SK-N-SH (cell line): Measurements from ENCODE around the gene MTIF2. TPM values are rescaled to one million over a fixed set of nuclear protein-coding genes. Genes with fewer than 3 reads are reported as not detected.

ENCODE experiments used
- CTCF ChIA-PET: fragments of 300-600, 350-600 bp; formaldehyde crosslinking; extraction: SDS; loops from one replicate; lab custom pipeline; 2021; lab: Yijun Ruan, JAX
- POLR2A ChIA-PET: fragments of 350-600 bp; sonication (Branson Sonifier 250); formaldehyde crosslinking; extraction: SDS; loops from one replicate; lab custom pipeline; 2020; ENCODE audit warnings: antibody characterized with exemption, inconsistent platforms; lab: Yijun Ruan, JAX
- DNase-seq: peaks from one replicate; pipeline ENCODE4 v3.0.0; 2012
- H2AFZ ChIP-seq: fragments of 200-600 bp; sonication (generic); 2 replicates; pipeline ENCODE4 v1.8.1; 2016; ENCODE audit warnings: antibody characterized with exemption, mild to moderate bottlenecking, low read depth
- H3F3A ChIP-seq: fragments of 200-600 bp; sonication (generic); replicated peaks from 2 replicates; pipeline ENCODE3; 2016; ENCODE audit warnings: antibody characterized with exemption, mild to moderate bottlenecking; ENCODE audit not compliant: insufficient read depth
- H3K27ac ChIP-seq, 2 experiments: fragments of 200-500 bp in 1 of 2; fragments of 200-600 bp in 1 of 2; sonication (Bioruptor generic) in 1 of 2; sonication (generic), shearing (Covaris generic) in 1 of 2; 2 replicates each; pipeline versions ENCODE4 v1.5.1 to v1.6.1; 2014 to 2016; ENCODE audit warnings: low read depth in 2 of 2, inconsistent platforms in 1 of 2, low read length in 1 of 2, mild to moderate bottlenecking in 1 of 2, mixed read lengths in 1 of 2
- H3K27me3 ChIP-seq: fragments of 200-600 bp; sonication (generic), shearing (Covaris generic); 2 replicates; pipeline ENCODE4 v1.6.1; 2016; ENCODE audit warnings: mixed run types; ENCODE audit not compliant: insufficient read depth
- H3K36me3 ChIP-seq, 2 experiments: fragments of 200-500 bp in 1 of 2; fragments of 200-600 bp in 1 of 2; sonication (Bioruptor generic) in 1 of 2; sonication (generic) in 1 of 2; replicated peaks in 1 of 2; 2 replicates each; pipeline versions ENCODE3 to v1.5.1; 2014 to 2016; ENCODE audit warnings: low read length in 1 of 2, mild to moderate bottlenecking in 1 of 2; ENCODE audit not compliant: insufficient read depth in 2 of 2, control insufficient read depth in 1 of 2
- H3K4me1 ChIP-seq, 2 experiments: fragments of 200-500 bp in 1 of 2; fragments of 200-600 bp in 1 of 2; sonication (Bioruptor generic) in 1 of 2; sonication (generic), shearing (Covaris generic) in 1 of 2; 2 replicates each; pipeline versions ENCODE4 v1.5.1 to v1.6.1; 2014 to 2016; ENCODE audit warnings: low read depth in 1 of 2, low read length in 1 of 2, mixed run types in 1 of 2; ENCODE audit not compliant: insufficient read depth in 2 of 2, control insufficient read depth in 1 of 2
- H3K4me2 ChIP-seq: fragments of 200-600 bp; sonication (generic), shearing (Covaris generic); 2 replicates; pipeline ENCODE4 v1.6.1; 2017; ENCODE audit warnings: mixed run types
- H3K4me3 ChIP-seq, 2 experiments: fragments of 200-500 bp in 1 of 2; fragments of 200-600 bp in 1 of 2; sonication (Bioruptor generic) in 1 of 2; sonication (generic), shearing (Covaris generic) in 1 of 2; 2 replicates each; pipeline versions ENCODE4 v1.5.1 to v1.8.1; 2014 to 2016; ENCODE audit warnings: low read depth in 2 of 2, inconsistent platforms in 1 of 2, low read length in 1 of 2, mild to moderate bottlenecking in 1 of 2, mixed read lengths in 1 of 2, moderate library complexity in 1 of 2
- H3K79me2 ChIP-seq: fragments of 200-600 bp; sonication (generic); 2 replicates; pipeline ENCODE4 v1.8.1; 2017; ENCODE audit warnings: mild to moderate bottlenecking; ENCODE audit not compliant: insufficient read depth
- H3K9ac ChIP-seq: fragments of 200-600 bp; sonication (generic); 2 replicates; pipeline ENCODE4 v1.6.1; 2017; ENCODE audit warnings: mixed run types
- H3K9me2 ChIP-seq: fragments of 200-600 bp; sonication (generic); 2 replicates; pipeline ENCODE4 v1.6.1; 2017; ENCODE audit warnings: mixed run types
- H3K9me3 ChIP-seq: fragments of 200-600 bp; sonication (generic); 2 replicates; pipeline ENCODE4 v1.6.1; 2017; ENCODE audit warnings: mixed run types, mild to moderate bottlenecking, moderate library complexity
- H4K20me1 ChIP-seq: fragments of 200-600 bp; sonication (generic); 2 replicates; pipeline ENCODE4 v1.6.1; 2017; ENCODE audit warnings: mild to moderate bottlenecking, mixed run types; ENCODE audit not compliant: insufficient read depth
- CHD2 ChIP-seq: fragments of 150-350 bp; IDR thresholded peaks from 2 replicates; pipeline ENCODE4 v1.6.1; 2018; ENCODE audit warnings: low read length; ENCODE audit not compliant: partially characterized antibody
- ELF1 ChIP-seq: IDR thresholded peaks from 2 replicates; pipeline ENCODE4 v1.4.0; 2012
- EP300 ChIP-seq, 2 experiments: IDR thresholded peaks; 2 replicates each; pipeline versions ENCODE4 v1.4.0 to v1.6.1; 2012; ENCODE audit warnings: borderline replicate concordance in 1 of 2, low read depth in 1 of 2, low read length in 1 of 2
- FOXM1 ChIP-seq: IDR thresholded peaks from 2 replicates; pipeline ENCODE4 v1.4.0; 2012; ENCODE audit warnings: low read depth, mild to moderate bottlenecking
- GABPA ChIP-seq: IDR thresholded peaks from 2 replicates; pipeline ENCODE4 v1.4.0; 2012; ENCODE audit warnings: low read depth, mild to moderate bottlenecking
- GATA2 ChIP-seq: sonication (generic); formaldehyde crosslinking; IDR thresholded peaks from 2 replicates; pipeline ENCODE4 v1.5.0; 2020; ENCODE audit warnings: mild to moderate bottlenecking, missing genetic modification reagents
- NFIC ChIP-seq: IDR thresholded peaks from 2 replicates; pipeline ENCODE4 v1.4.0; 2012; ENCODE audit warnings: borderline replicate concordance
- NRF1 ChIP-seq: IDR thresholded peaks from 2 replicates; pipeline ENCODE4 v1.6.1; 2012; ENCODE audit warnings: low read depth, mild to moderate bottlenecking, low read length
- RAD21 ChIP-seq: IDR thresholded peaks from 2 replicates; pipeline ENCODE4 v1.6.1; 2012; ENCODE audit warnings: mild to moderate bottlenecking, low read length
- RFX5 ChIP-seq: IDR thresholded peaks from 2 replicates; pipeline ENCODE4 v1.6.1; 2012; ENCODE audit warnings: mild to moderate bottlenecking, improper control_type of control experiment, low read length
- RXRA ChIP-seq: IDR thresholded peaks from 2 replicates; pipeline ENCODE4 v1.4.0; 2012; ENCODE audit warnings: low read depth, mild to moderate bottlenecking, borderline replicate concordance
- SMC3 ChIP-seq: IDR thresholded peaks from 2 replicates; pipeline ENCODE4 v1.6.1; 2012; ENCODE audit warnings: low read depth, low read length, improper control_type of control experiment
- TAF1 ChIP-seq: IDR thresholded peaks from 2 replicates; pipeline ENCODE4 v1.6.1; 2012; ENCODE audit warnings: low read depth, mild to moderate bottlenecking, low read length, moderate library complexity, borderline replicate concordance
- TCF12 ChIP-seq: IDR thresholded peaks from 2 replicates; pipeline ENCODE4 v1.4.0; 2012
- TEAD4 ChIP-seq: IDR thresholded peaks from 2 replicates; pipeline ENCODE4 v1.4.0; 2012; ENCODE audit warnings: mild to moderate bottlenecking, borderline replicate concordance; ENCODE audit not compliant: insufficient read depth
- YY1 ChIP-seq: IDR thresholded peaks from 2 replicates; pipeline ENCODE4 v1.4.0; 2012; ENCODE audit warnings: low read depth, mild to moderate bottlenecking
- WGBS: methylation state at CpG from one replicate; pipeline ENCODE4 v1.1.6; 2017; ENCODE audit warnings: low lambda C conversion rate; 5-methylcytosine and 5-hydroxymethylcytosine counted together
- polyA plus RNA-seq, 3 experiments: library from polyadenylated mRNA; depleted of rRNA; stranded (reverse); fragments of >200 nt; gene quantifications; 2 replicates each; pipeline ENCODE4 v1.2.3, GENCODE V29; 2012
- TF ChIP-seq, protein P1 (sequence below): IDR thresholded peaks from 2 replicates; pipeline ENCODE4 v1.4.0; 2012; ENCODE audit warnings: low read depth
- TF ChIP-seq, protein P2 (sequence below): IDR thresholded peaks from 2 replicates; pipeline ENCODE4 v1.4.0; 2012; ENCODE audit warnings: low read depth, borderline replicate concordance

The MTIF2 gene
- polyA plus RNA-seq, 1 of the 3 experiments (the other 2 are of a cell fraction): 12.9 TPM

DNA sequence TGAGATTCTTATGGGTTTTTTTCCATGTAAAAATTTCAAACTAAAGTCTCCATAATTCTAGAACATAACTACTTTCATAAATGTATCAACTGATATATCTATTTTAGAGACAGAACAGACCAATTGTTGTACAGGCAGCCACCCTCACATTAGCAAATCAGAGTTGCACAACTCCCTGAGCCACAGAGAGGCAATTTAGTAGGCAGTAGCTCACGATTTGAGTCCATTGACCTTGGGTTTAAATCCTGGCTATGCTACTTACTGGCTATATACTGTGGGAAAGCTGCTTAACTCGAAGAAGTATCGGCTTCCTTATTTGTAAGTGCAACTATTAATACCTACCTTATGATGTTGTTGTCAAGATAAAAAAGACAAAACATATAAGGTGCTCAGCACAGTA lies 16.2 kb downstream of the MTIF2 start:
- CTCF ChIA-PET: no interaction called here
- 93% methylated on average over 3 of the region's 3 CpGs for WGBS

GRCh38 chr2:55247025-55247424 lies 22.0 kb downstream of the MTIF2 start:
- H3K36me3 ChIP-seq: peaks cover 41 to 46% of the 10 kb centered on the region in 2 experiments
- TF ChIP-seq NFIC (no peak), TEAD4 (no peak), ELF1 (no peak), RFX5 (no peak)
- TF ChIP-seq, protein P1, sequence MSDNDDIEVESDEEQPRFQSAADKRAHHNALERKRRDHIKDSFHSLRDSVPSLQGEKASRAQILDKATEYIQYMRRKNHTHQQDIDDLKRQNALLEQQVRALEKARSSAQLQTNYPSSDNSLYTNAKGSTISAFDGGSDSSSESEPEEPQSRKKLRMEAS: no peak

More for the DNA sequence above, 16.2 kb downstream of the MTIF2 start:
- H3K4me3 ChIP-seq: no peak overlapping the region
- no peak overlapping the region for H3K27ac ChIP-seq
- H3F3A ChIP-seq: no peaks in the 10 kb centered on the region
- no peak for DNase-seq
- H3K4me1 ChIP-seq: no peaks in the 10 kb centered on the region
- no peaks in the 10 kb centered on the region for H3K79me2 ChIP-seq
- no peaks in the 10 kb centered on the region for H4K20me1 ChIP-seq
- TF ChIP-seq RFX5: no peak
- TF ChIP-seq, protein P1: no peak
- no peak for TF ChIP-seq YY1
- no peak for TF ChIP-seq FOXM1
- no peak for TF ChIP-seq GABPA
- TF ChIP-seq TAF1: no peak
- TF ChIP-seq RAD21: no peak
- no peak overlapping the region for H3K4me2 ChIP-seq
- peaks cover 40 to 50% of the 10 kb centered on the region in 2 experiments for H3K36me3 ChIP-seq
- no peak overlapping the region for H3K9ac ChIP-seq
- H2AFZ ChIP-seq: no peak overlapping the region
- POLR2A ChIA-PET: no interaction called here
- no peaks in the 10 kb centered on the region for H3K9me3 ChIP-seq
- H3K27me3 ChIP-seq: no peaks in the 10 kb centered on the region
- no peaks in the 10 kb centered on the region for H3K9me2 ChIP-seq

DNA sequence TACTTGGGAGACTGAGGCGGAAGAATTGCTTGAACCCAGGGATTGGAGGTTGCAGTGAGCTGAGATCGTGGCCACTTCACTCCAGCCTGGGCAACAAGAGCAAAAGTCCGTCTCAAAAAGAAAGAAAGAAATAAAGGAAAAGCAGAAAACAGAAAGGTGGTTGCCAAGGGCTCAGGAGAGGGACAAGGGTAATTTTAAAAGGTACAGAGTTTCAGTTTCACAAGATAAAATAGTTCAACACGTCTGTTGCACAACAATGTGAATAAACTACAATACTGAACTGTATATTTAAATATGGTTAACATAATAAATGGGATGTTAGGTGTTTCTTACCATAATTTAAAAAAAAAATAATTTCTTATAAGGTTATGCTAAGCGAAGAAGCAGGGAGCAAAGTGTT lies 23.6 kb downstream of the MTIF2 start:
- no peak overlapping the region for H2AFZ ChIP-seq
- no peaks in the 10 kb centered on the region for H3K9me3 ChIP-seq
- no peak overlapping the region for H3K4me3 ChIP-seq
- peaks cover 8% of the 10 kb centered on the region for H3F3A ChIP-seq
- H3K27ac ChIP-seq: no peak overlapping the region
- H3K4me2 ChIP-seq: no peak overlapping the region
- TF ChIP-seq TAF1: no peak
- TF ChIP-seq, protein P2, sequence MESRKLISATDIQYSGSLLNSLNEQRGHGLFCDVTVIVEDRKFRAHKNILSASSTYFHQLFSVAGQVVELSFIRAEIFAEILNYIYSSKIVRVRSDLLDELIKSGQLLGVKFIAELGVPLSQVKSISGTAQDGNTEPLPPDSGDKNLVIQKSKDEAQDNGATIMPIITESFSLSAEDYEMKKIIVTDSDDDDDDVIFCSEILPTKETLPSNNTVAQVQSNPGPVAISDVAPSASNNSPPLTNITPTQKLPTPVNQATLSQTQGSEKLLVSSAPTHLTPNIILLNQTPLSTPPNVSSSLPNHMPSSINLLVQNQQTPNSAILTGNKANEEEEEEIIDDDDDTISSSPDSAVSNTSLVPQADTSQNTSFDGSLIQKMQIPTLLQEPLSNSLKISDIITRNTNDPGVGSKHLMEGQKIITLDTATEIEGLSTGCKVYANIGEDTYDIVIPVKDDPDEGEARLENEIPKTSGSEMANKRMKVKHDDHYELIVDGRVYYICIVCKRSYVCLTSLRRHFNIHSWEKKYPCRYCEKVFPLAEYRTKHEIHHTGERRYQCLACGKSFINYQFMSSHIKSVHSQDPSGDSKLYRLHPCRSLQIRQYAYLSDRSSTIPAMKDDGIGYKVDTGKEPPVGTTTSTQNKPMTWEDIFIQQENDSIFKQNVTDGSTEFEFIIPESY: no peak
- no peak for TF ChIP-seq RXRA
- TF ChIP-seq CHD2: no peak
- TF ChIP-seq FOXM1: no peak
- no peak for TF ChIP-seq TCF12
- no peak for TF ChIP-seq GATA2 (CRISPR knock-in tag)
- TF ChIP-seq NRF1: no peak
- no peak for TF ChIP-seq SMC3
- no peak for TF ChIP-seq TEAD4
- TF ChIP-seq GABPA: no peak
- TF ChIP-seq RFX5: no peak
- TF ChIP-seq EP300 (IDR thresholded peaks at IDR 0.05; ENCODE audit: borderline replicate concordance in 1 of 2, low read depth in 1 of 2, low read length in 1 of 2): no peak
- no peaks in the 10 kb centered on the region for H3K9me2 ChIP-seq
- no peaks in the 10 kb centered on the region for H4K20me1 ChIP-seq
- POLR2A ChIA-PET: no interaction called here
- WGBS: 93% methylated on average over 5 of the region's 5 CpGs
- DNase-seq: no peak
- CTCF ChIA-PET: no interaction called here
- H3K27me3 ChIP-seq: no peaks in the 10 kb centered on the region
- H3K36me3 ChIP-seq: peaks cover 35 to 57% of the 10 kb centered on the region in 2 experiments
- H3K9ac ChIP-seq: no peak overlapping the region
- no peaks in the 10 kb centered on the region for H3K4me1 ChIP-seq
- H3K79me2 ChIP-seq: no peaks in the 10 kb centered on the region

More at GRCh38 chr2:55247025-55247424, 22.0 kb downstream of the MTIF2 start:
- Histone ChIP-seq H3F3A (no peaks in the 10 kb centered on the region), H3K4me3 (no peak overlapping the region), H3K27me3 (no peaks in the 10 kb centered on the region), H3K9me3 (no peaks in the 10 kb centered on the region), H3K79me2 (no peaks in the 10 kb centered on the region), H3K4me1 (no peaks in the 10 kb centered on the region), H3K9me2 (no peaks in the 10 kb centered on the region), H3K9ac (no peak overlapping the region), H3K4me2 (no peak overlapping the region), H3K27ac (no peak overlapping the region), H4K20me1 (no peaks in the 10 kb centered on the region), H2AFZ (no peak overlapping the region)
- ChIA-PET POLR2A (no interaction called here), CTCF (no interaction called here)
- DNase-seq: no peak
- WGBS: 97% methylated on average over 5 of the region's 5 CpGs
